K562 (cell line): Measurements from ENCODE around the gene SSTR5. TPM values are rescaled to one million over a fixed set of nuclear protein-coding genes. Genes with fewer than 3 reads are reported as not detected.

Experiments used
- ATAC-seq: fragments of 200-7000 bp; cut with Tn5 transposase; 3 replicates; pipeline ENCODE4 v1.9.1; 2020; ENCODE audit warnings: moderate library complexity
- BruUV-seq: library from RNA; stranded (reverse); fragments of 400-500 nt; replicated peaks from 2 replicates; lab custom pipeline; 2021; lab: Mats Ljungman, UMichigan
- CTCF ChIA-PET: fragments of 300-600 bp; formaldehyde crosslinking; extraction: SDS; loops from one replicate; lab custom pipeline; 2021; ENCODE audit warnings: low intra/inter-chr PET ratio; lab: Yijun Ruan, JAX
- POLR2A ChIA-PET: fragments of 300-600, 350-650 bp; sonication (Branson Sonifier 250); formaldehyde crosslinking; extraction: SDS; loops from one replicate; lab custom pipeline; 2021; ENCODE audit warnings: antibody characterized with exemption, inconsistent platforms; lab: Yijun Ruan, JAX
- DNase-seq, 4 experiments: peaks; one replicate each; pipeline versions ENCODE4 v3.0.0 to v3.0.0-alpha.2; 2011 to 2018; ENCODE audit warnings: low spot score in 3 of 4, mixed read lengths in 3 of 4; ENCODE audit errors: extremely low read depth in 1 of 4
- FAIRE-seq: peaks from 2 replicates; lab custom pipeline; 2011; peaks lifted over from hg19 to GRCh38; lab: Jason Lieb, UNC
- H2AFZ ChIP-seq: 2 replicates; pipeline ENCODE4 v1.6.0; 2011; ENCODE audit warnings: low read depth, low read length, control low read depth, inconsistent platforms
- H3K27ac ChIP-seq: fragments of 200-600 bp; 3 replicates; pipeline ENCODE4 v1.8.0; 2011; ENCODE audit warnings: low read depth, mild to moderate bottlenecking, control low read depth, inconsistent platforms, low read length, moderate library complexity, mixed read lengths; ENCODE audit errors: extremely low read depth
- H3K27me3 ChIP-seq, 2 experiments: fragments of 300-600 bp in 1 of 2; 2 replicates in 1 of 2; 3 replicates in 1 of 2; pipeline versions ENCODE4 v1.6.0 to v1.8.0; 2011; ENCODE audit warnings: inconsistent platforms in 2 of 2, low read length in 2 of 2, mild to moderate bottlenecking in 1 of 2, mixed read lengths in 1 of 2, moderate library complexity in 1 of 2; ENCODE audit not compliant: control insufficient read depth in 2 of 2, insufficient read depth in 2 of 2
- H3K36me3 ChIP-seq: fragments of 300-600 bp; 3 replicates; pipeline ENCODE4 v1.8.0; 2011; ENCODE audit warnings: mild to moderate bottlenecking, low read length, inconsistent platforms; ENCODE audit not compliant: control insufficient read depth, insufficient read depth
- H3K4me1 ChIP-seq, 2 experiments: fragments of 200-600 bp in 1 of 2; replicated peaks in 1 of 2; 2 replicates in 1 of 2; 3 replicates in 1 of 2; pipeline versions ENCODE4 v1.5.1 to v1.8.0; 2011; ENCODE audit warnings: inconsistent platforms in 2 of 2, low read length in 2 of 2, mild to moderate bottlenecking in 1 of 2, mixed read lengths in 1 of 2, moderate library complexity in 1 of 2; ENCODE audit not compliant: control insufficient read depth in 2 of 2, insufficient read depth in 2 of 2
- H3K4me2 ChIP-seq: 2 replicates; pipeline ENCODE4 v1.6.1; 2011; ENCODE audit warnings: low read length, control low read depth, inconsistent platforms, mixed read lengths; ENCODE audit not compliant: insufficient read depth
- H3K4me3 ChIP-seq: fragments of 200-600 bp; sonication (generic), shearing (Covaris generic); 2 replicates; pipeline ENCODE4 v1.5.1; 2016; ENCODE audit warnings: control low read depth, inconsistent platforms
- H3K79me2 ChIP-seq: fragments of 200-600 bp; 3 replicates; pipeline ENCODE4 v1.8.0; 2011; ENCODE audit warnings: low read length, inconsistent platforms; ENCODE audit not compliant: control insufficient read depth, insufficient read depth
- H3K9ac ChIP-seq, 2 experiments: 2 replicates each; pipeline versions ENCODE4 v1.6.0 to v1.6.1; 2011; ENCODE audit warnings: low read depth in 2 of 2, low read length in 2 of 2, control low read depth in 1 of 2, inconsistent platforms in 1 of 2, mild to moderate bottlenecking in 1 of 2, mixed read lengths in 1 of 2; ENCODE audit not compliant: insufficient read depth in 1 of 2
- H3K9me1 ChIP-seq: one replicate; pipeline ENCODE4 v1.6.0; 2011; ENCODE audit warnings: inconsistent platforms, mild to moderate bottlenecking, low read length, moderate library complexity; ENCODE audit not compliant: control insufficient read depth, insufficient read depth
- H3K9me3 ChIP-seq: replicated peaks from 2 replicates; pipeline ENCODE4 v1.5.1; 2011; ENCODE audit warnings: low read depth, low read length, inconsistent platforms; ENCODE audit not compliant: control insufficient read depth, insufficient read depth
- H4K20me1 ChIP-seq: replicated peaks from 2 replicates; pipeline ENCODE4 v1.6.1; 2011; ENCODE audit warnings: low read length, inconsistent platforms, mixed read lengths; ENCODE audit not compliant: control insufficient read depth, insufficient read depth
- ATF1 ChIP-seq, 2 experiments: fragments of 450-650 bp in 1 of 2; IDR thresholded peaks; 2 replicates each; pipeline ENCODE4 v1.6.1; 2016; ENCODE audit warnings: missing compliant biosample characterization in 1 of 2, missing genetic modification characterization in 1 of 2
- BRD9 ChIP-seq: fragments of 450-650 bp; IDR thresholded peaks from 2 replicates; pipeline ENCODE4 v1.6.1; 2018; ENCODE audit warnings: low read depth; ENCODE audit not compliant: partially characterized antibody
- CREM ChIP-seq: IDR thresholded peaks from 2 replicates; pipeline ENCODE4 v1.6.1; 2014; ENCODE audit warnings: antibody characterized with exemption, low read depth
- FOXJ3 ChIP-seq: sonication (generic); formaldehyde crosslinking; IDR thresholded peaks from 2 replicates; pipeline ENCODE4 v1.4.0; 2020; ENCODE audit warnings: mild to moderate bottlenecking, missing genetic modification reagents
- RBBP5 ChIP-seq: fragments of 200-600 bp; sonication (generic); IDR thresholded peaks from 2 replicates; pipeline ENCODE4 v1.6.1; 2012; ENCODE audit warnings: borderline replicate concordance, mild to moderate bottlenecking, low read length, control low read depth, inconsistent platforms; ENCODE audit not compliant: insufficient read depth, poor library complexity, severe bottlenecking
- WGBS: fragments of 100-300 bp; shearing (Covaris generic); methylation state at CpG from one replicate; pipeline ENCODE4 v1.1.6; 2016; ENCODE audit warnings: low coverage, mixed read lengths; ENCODE audit not compliant: insufficient coverage; ENCODE audit errors: missing lambda C conversion rate; 5-methylcytosine and 5-hydroxymethylcytosine counted together
- in situ Hi-C: fragments of 300-500 bp; cut with MboI; formaldehyde crosslinking; loops from 4 replicates; pipeline ENCODE4 v1.15.0; 2018; ENCODE audit warnings: inconsistent platforms, mixed read lengths
- intact Hi-C: fragments of 100-400 bp; cut with micrococcal nuclease; formaldehyde crosslinking; loops from 2 replicates; pipeline ENCODE4 v1.14.2; 2022
- polyA plus RNA-seq, 8 experiments: library from polyadenylated mRNA; depleted of rRNA in 4 of 8; stranded (reverse) in 5 of 8; unstranded in 3 of 8; fragments of >200 nt; fragmentation: Nextera tagmentation in 2 of 8; fragmentation: Illumina TruSeq in 1 of 8; extraction: Ambion mirVana in 2 of 8; extraction: Trizol in 1 of 8; gene quantifications; 2 replicates each; pipeline versions ENCODE4 v1.2.1 to v1.2.3, GENCODE V29; 2011 to 2014; ENCODE audit warnings: inconsistent platforms in 1 of 8, missing spikeins in 1 of 8
- total RNA-seq, 7 experiments: library from RNA; depleted of rRNA in 6 of 7; stranded (reverse); fragments of >200 nt in 6 of 7; fragmentation: Illumina TruSeq in 2 of 7; extraction: Trizol in 2 of 7; gene quantifications; 2 replicates each; pipeline versions ENCODE4 v1.2.1 to v1.2.3, GENCODE V29; 2011 to 2021; ENCODE audit warnings: low replicate concordance in 1 of 7

SSTR5 gene
- total and polyA plus RNA-seq, 9 of the 15 experiments (the other 6 are each of a cell fraction or from before 2014, with no cell fraction given): not detected

GRCh38 chr16:1061769-1062505, 10.6 kb upstream of the SSTR5 start:
- intact Hi-C loops (no loop called here), in situ Hi-C loops (no loop called here)
- Histone ChIP-seq H3K36me3 (no peaks in the 10 kb centered on the region), H3K4me1 (peaks cover 0 to 29% of the 10 kb centered on the region in 2 experiments; a peak in 2 of 5 replicates), H3K9ac (no peak overlapping the region; a peak in 1 of 4 replicates), H4K20me1 (0 out of 2 replicates have a peak, but pooled peaks cover 7% of the 10 kb centered on the region), H3K9me3 (no peaks in the 10 kb centered on the region), H3K27ac (no peak overlapping the region), H3K27me3 (peaks cover 22 to 65% of the 10 kb centered on the region in 2 experiments), H3K4me3 (no peak overlapping the region), H3K9me1 (no peaks in the 10 kb centered on the region), H3K4me2 (no peak overlapping the region), H2AFZ (no peak overlapping the region), H3K79me2 (no peaks in the 10 kb centered on the region)
- BruUV-seq: no TSS peak
- DNase-seq: no peak
- POLR2A ChIA-PET: interaction anchor here (0.5 to 0.6 kb wide), 2 partner anchors 9 to 30 kb away, joined by 3 read pairs; no protein-coding TSS in a partner anchor
- FAIRE-seq: no peak
- CTCF ChIA-PET: no interaction called here
- TF ChIP-seq FOXJ3 (no peak), CREM (peak; percentile 65), RBBP5 (no peak), ATF1 (CRISPR knock-in tag; IDR thresholded peaks at IDR 0.05) (no peak), ATF1 (tag; IDR thresholded peaks at IDR 0.05) (peak; percentile 67), BRD9 (no peak)
- peak; percentile 64; the same call in 2 of the 3 replicates for ATAC-seq
- 5% methylated on average over 39 of the region's 43 CpGs for WGBS
